ENCODE results near the gene CPT1B. TPM values are rescaled to one million over a fixed set of nuclear protein-coding genes. Genes with fewer than 3 reads are reported as not detected.

CPT1B gene
- total and polyA plus RNA-seq, 10 of the 15 experiments (the other 5 are each of a cell fraction or from before 2014, with no cell fraction given) = 3.5 to 54.0 (median 21.7) TPM

GRCh38 chr22:50582493-50583293, 4.5 kb upstream of the CPT1B start, which contains the start of gene CHKB (continued):
- no peak for TF ChIP-seq SIX5 (IDR thresholded peaks at IDR 0.05; ENCODE audit: low read depth, low read length, severe bottlenecking)
- peak; percentile 52; the same call in 1 of the 2 replicates for TF ChIP-seq IKZF1 (conservative IDR thresholded peaks at IDR 0.05)

GRCh38 chr22:50581950-50582492, 3.8 kb upstream of the CPT1B start:
- ChIA-PET CTCF (interaction anchor here (1.0 to 3.0 kb wide), 3 partner anchors 19 to 277 kb away, joined by 3 to 13 read pairs (median 3); partner anchors contain the start of gene SYCE3), RAD21 (ENCODE audit: unreplicated experiment) (interaction anchor here (1.4 to 2.8 kb wide), 4 partner anchors 13 to 56 kb away, joined by 3 to 16 read pairs (median 5); partner anchors contain the start of gene SCO2), SMC1A (ENCODE audit: uncharacterized antibody, unreplicated experiment) (interaction anchor here (0.9 to 2.5 kb wide), 3 partner anchors 39 to 57 kb away, joined by 3 to 8 read pairs (median 4); partner anchors contain the start of gene SCO2), POLR2A (interaction anchor here (0.5 to 2.6 kb wide), 12 partner anchors 12 to 74 kb away, joined by 3 to 7 read pairs (median 3); partner anchors contain the start of genes ARSA, LMF2, NCAPH2 and SCO2)
- peak overlapping the region; percentile 94 for H3K27ac ChIP-seq (ENCODE audit: control insufficient read depth, insufficient read depth)
- peak overlapping the region; percentile 82 for H3K4me2 ChIP-seq (ENCODE audit: control insufficient read depth, insufficient read depth)
- TF ChIP-seq DPF2 (IDR thresholded peaks at IDR 0.05) (0 out of 2 replicates have a peak, but pooled peaks have one; percentile 15), POLR2A (IDR thresholded peaks at IDR 0.05; ENCODE audit: low read depth, low read length) (no peak), SMARCA5 (IDR thresholded peaks at IDR 0.05) (no peak), YY1 (IDR thresholded peaks at IDR 0.05; ENCODE audit: low read depth, low read length) (peak; percentile 33; the same call in 1 of the 2 replicates), NKRF (conservative IDR thresholded peaks at IDR 0.05) (no peak), RUNX3 (IDR thresholded peaks at IDR 0.05; ENCODE audit: low read length) (0 out of 2 replicates have a peak, but pooled peaks have one; percentile 9), JUNB (IDR thresholded peaks at IDR 0.05) (no peak)
- peak overlapping the region; percentile 87 for H3K4me3 ChIP-seq
- H4K20me1 ChIP-seq (ENCODE audit: control insufficient read depth, insufficient read depth) = no peaks in the 10 kb centered on the region
- WGBS (ENCODE audit: insufficient coverage, insufficient replicate concordance, low lambda C conversion rate, missing lambda C conversion rate) = 2% methylated on average over 22 of the region's 39 CpGs
- in situ Hi-C loops (cut with MboI) (no loop called here), intact Hi-C loops (cut with micrococcal nuclease; ENCODE audit: unreplicated experiment) (loop anchor here (5.0 kb wide), 1 partner anchor 55 kb away; the partner anchor contains the start of gene SCO2)
- ATAC-seq = peak; percentile 4
- H3K9me3 ChIP-seq (replicated peaks; ENCODE audit: control insufficient read depth, insufficient read depth, low read length) = no peaks in the 10 kb centered on the region
- no peak for DNase-seq (ENCODE audit: low read depth, low spot score)
- H3K36me3 ChIP-seq (ENCODE audit: control insufficient read depth in 2 of 2, insufficient read depth in 2 of 2, low read length in 1 of 2) = peaks cover 4 to 6% of the 10 kb centered on the region in 2 experiments; a peak in 3 of 4 replicates
- no peaks in the 10 kb centered on the region for H3K27me3 ChIP-seq (replicated peaks in 1 of 2; ENCODE audit: control insufficient read depth in 2 of 2, insufficient read depth in 2 of 2, low read length in 1 of 2)
- peaks cover 20% of the 10 kb centered on the region for H3K79me2 ChIP-seq (ENCODE audit: control insufficient read depth, insufficient read depth, low read length)
- peak overlapping the region; percentile 82 for H3K9ac ChIP-seq (ENCODE audit: control insufficient read depth, insufficient read depth, low read length)
- peaks cover 15% of the 10 kb centered on the region for H3K4me1 ChIP-seq (ENCODE audit: control insufficient read depth, insufficient read depth, low read length)
- no TSS peak for BruUV-seq (replicated peaks)
- H2AFZ ChIP-seq (ENCODE audit: control insufficient read depth, low read depth, low read length) = peak overlapping the region; percentile 81
- FAIRE-seq = peak; percentile 27
